ENCODE data around the gene NISCH. TPM values are rescaled to one million over a fixed set of nuclear protein-coding genes. Genes with fewer than 3 reads are reported as not detected.

Gene NISCH
- total RNA-seq, 3 donors from 2014 or later, result 67.7 to 119 (median 108) TPM

GRCh38 chr3:52471371-52472238 is 16.2 kb downstream of the NISCH start:
- Histone ChIP-seq H3K9me3 (no peaks in the 10 kb centered on the region), H3K4me1 (peaks cover 0 to 8% of the 10 kb centered on the region in 2 donors), H3K27ac (peak overlapping the region; percentile 29 to 78), H3K4me3 (peak overlapping the region in 1 of 3 donors; percentile 33), H3K36me3 (no peaks in the 10 kb centered on the region), H3K27me3 (no peaks in the 10 kb centered on the region)
- intact Hi-C loops (cut with DNase I; ENCODE audit: low total_unique reads), result loop anchor here (10.0 kb wide), 1 partner anchor 63 kb away; the partner anchor contains the start of genes NT5DC2 and UQCC5
- TF ChIP-seq CTCF (IDR thresholded peaks at IDR 0.05) (peak; percentile 35 to 73 (median 69)), POLR2AphosphoS5 (IDR thresholded peaks at IDR 0.05) (peak in 1 of 3 donors; percentile 17), POLR2A (IDR thresholded peaks at IDR 0.05) (no peak)
- peak; percentile 49 to 80 for DNase-seq (ENCODE audit: low spot score in 2 of 2)

- H3K4me1 ChIP-seq, result peaks cover 0 to 8% of the 10 kb centered on the region in 2 donors
- intact Hi-C loops (cut with DNase I; ENCODE audit: low total_unique reads), result loop anchor here (10.0 kb wide), 1 partner anchor 62 kb away; the partner anchor contains the start of genes NT5DC2 and UQCC5
- H3K27ac ChIP-seq, result peak overlapping the region in 1 of 2 donors; percentile 78
- TF ChIP-seq CTCF (IDR thresholded peaks at IDR 0.05), result no peak
- no peak for TF ChIP-seq POLR2A (IDR thresholded peaks at IDR 0.05)
- TF ChIP-seq POLR2AphosphoS5 (IDR thresholded peaks at IDR 0.05), result no peak
- no peaks in the 10 kb centered on the region for H3K9me3 ChIP-seq
- no peak for DNase-seq (ENCODE audit: low spot score in 2 of 2)
- H3K27me3 ChIP-seq, result no peaks in the 10 kb centered on the region
- H3K36me3 ChIP-seq, result no peaks in the 10 kb centered on the region
- no peak overlapping the region for H3K4me3 ChIP-seq
Observed at GRCh38 chr3:52472239-52473000, 17.0 kb downstream of the NISCH start.

- Histone ChIP-seq H3K9me3 (no peaks in the 10 kb centered on the region), H3K4me1 (peaks cover 0 to 8% of the 10 kb centered on the region in 2 donors), H3K27me3 (no peaks in the 10 kb centered on the region), H3K36me3 (peaks cover 5% of the 10 kb centered on the region), H3K27ac (no peak overlapping the region), H3K4me3 (no peak overlapping the region)
- intact Hi-C loops (cut with DNase I; ENCODE audit: low total_unique reads), result loop anchor here (10.0 kb wide), 1 partner anchor 62 kb away; the partner anchor contains the start of genes NT5DC2 and UQCC5
- TF ChIP-seq CTCF (IDR thresholded peaks at IDR 0.05) (no peak), POLR2A (IDR thresholded peaks at IDR 0.05) (no peak), POLR2AphosphoS5 (IDR thresholded peaks at IDR 0.05) (no peak)
- DNase-seq (ENCODE audit: low spot score in 2 of 2), result no peak
Observed at GRCh38 chr3:52473026-52473425, 17.6 kb downstream of the NISCH start.

GRCh38 chr3:52477076-52477795 is 21.8 kb downstream of the NISCH start:
- H3K9me3 ChIP-seq, result no peaks in the 10 kb centered on the region
- no peaks in the 10 kb centered on the region for H3K27me3 ChIP-seq
- H3K4me1 ChIP-seq, result no peaks in the 10 kb centered on the region
- DNase-seq (ENCODE audit: low spot score in 2 of 2), result no peak
- TF ChIP-seq POLR2A (IDR thresholded peaks at IDR 0.05) (no peak), CTCF (IDR thresholded peaks at IDR 0.05) (no peak), POLR2AphosphoS5 (IDR thresholded peaks at IDR 0.05) (no peak)
- H3K36me3 ChIP-seq, result peaks cover 27% of the 10 kb centered on the region
- H3K27ac ChIP-seq, result no peak overlapping the region
- no peak overlapping the region for H3K4me3 ChIP-seq
- intact Hi-C loops (cut with DNase I; ENCODE audit: low total_unique reads), result loop anchor here (10.0 kb wide), 1 partner anchor 58 kb away; the partner anchor contains the start of genes NT5DC2 and UQCC5

Data from breast epithelium (tissue), 4 donors.